Chondrocyte (in vitro differentiated cells): ENCODE results near the gene RPS17. TPM values are rescaled to one million over a fixed set of nuclear protein-coding genes. Genes with fewer than 3 reads are reported as not detected.
"Not testable (repeated sequence)": the region's sequence is repeated elsewhere in the genome, so short reads cannot be mapped to it uniquely, and the experiment has no call there.

Experiments used
- DNase-seq: peaks from one replicate; pipeline ENCODE4 v3.0.0; 2021; ENCODE audit warnings: mixed read lengths, low spot score
- H3K27ac Mint-ChIP-seq: one replicate; pipeline ENCODE4 v1.8.0; 2021; ENCODE audit warnings: mild to moderate bottlenecking, moderate library complexity, mixed read lengths; ENCODE audit not compliant: unreplicated experiment
- H3K27me3 Mint-ChIP-seq: 2 replicates; pipeline ENCODE4 v1.8.0; 2021; ENCODE audit warnings: low read depth, mixed read lengths
- H3K36me3 Mint-ChIP-seq: 2 replicates; pipeline ENCODE4 v1.8.0; 2021; ENCODE audit warnings: low read depth, mixed read lengths
- H3K4me1 Mint-ChIP-seq: 2 replicates; pipeline ENCODE4 v1.8.0; 2021; ENCODE audit warnings: low read depth, mild to moderate bottlenecking, mixed read lengths
- H3K4me3 Mint-ChIP-seq: one replicate; pipeline ENCODE4 v1.8.0; 2021; ENCODE audit warnings: mild to moderate bottlenecking, moderate library complexity, mixed read lengths; ENCODE audit not compliant: unreplicated experiment
- H3K9me3 Mint-ChIP-seq: 2 replicates; pipeline ENCODE4 v1.8.0; 2021; ENCODE audit warnings: low read depth, mixed read lengths
- CTCF ChIP-seq: fragments of 200-600 bp; sonication (generic); IDR thresholded peaks from 2 replicates; pipeline ENCODE4 v1.5.0; 2021; ENCODE audit warnings: antibody characterized with exemption, mild to moderate bottlenecking, moderate library complexity
- total RNA-seq: library from RNA; stranded (reverse); gene quantifications from 3 replicates; pipeline ENCODE4 v1.2.1, GENCODE V29; 2021

The RPS17 gene
- total RNA-seq, 1 donor from 2014 or later, result 1,001 TPM

- TF ChIP-seq CTCF, result no peak
- peak overlapping the region; percentile 54 for H3K27ac Mint-ChIP-seq
- H3K27me3 Mint-ChIP-seq, result no peaks in the 10 kb centered on the region
- no peaks in the 10 kb centered on the region for H3K9me3 Mint-ChIP-seq
- H3K4me3 Mint-ChIP-seq, result no peak overlapping the region
- DNase-seq, result no peak
- peaks cover 39% of the 10 kb centered on the region for H3K4me1 Mint-ChIP-seq
- peaks cover 34% of the 10 kb centered on the region for H3K36me3 Mint-ChIP-seq
Measured at GRCh38 chr15:82536409-82537350, 3.6 kb downstream of the RPS17 start.

GRCh38 chr15:82535566-82536408 is 4.5 kb downstream of the RPS17 start:
- Mint-ChIP-seq H3K27ac (no peak overlapping the region), H3K36me3 (peaks cover 34% of the 10 kb centered on the region), H3K9me3 (no peaks in the 10 kb centered on the region), H3K4me1 (peaks cover 35% of the 10 kb centered on the region), H3K27me3 (no peaks in the 10 kb centered on the region), H3K4me3 (no peak overlapping the region)
- TF ChIP-seq CTCF, result no peak
- no peak for DNase-seq

GRCh38 chr15:82535151-82535550 is 5.1 kb downstream of the RPS17 start:
- Mint-ChIP-seq H3K4me1 (peaks cover 35% of the 10 kb centered on the region), H3K36me3 (peaks cover 34% of the 10 kb centered on the region)
- not testable (repeated sequence) for DNase-seq, H3K27ac Mint-ChIP-seq, H3K4me3 Mint-ChIP-seq, H3K9me3 Mint-ChIP-seq, H3K27me3 Mint-ChIP-seq

GRCh38 chr15:82534457-82534861 is 5.8 kb downstream of the RPS17 start:
- not testable (repeated sequence) for H3K9me3 Mint-ChIP-seq
- peaks cover 34% of the 10 kb centered on the region for H3K36me3 Mint-ChIP-seq

GRCh38 chr15:82533801-82534200 is 6.5 kb downstream of the RPS17 start:
- H3K27me3 Mint-ChIP-seq, result no peaks in the 10 kb centered on the region
- peaks cover 29% of the 10 kb centered on the region for H3K36me3 Mint-ChIP-seq
- no peak for DNase-seq
- TF ChIP-seq CTCF, result no peak
- H3K27ac Mint-ChIP-seq, result peak overlapping the region; percentile 55
- H3K4me1 Mint-ChIP-seq, result peaks cover 26% of the 10 kb centered on the region
- no peak overlapping the region for H3K4me3 Mint-ChIP-seq
- H3K9me3 Mint-ChIP-seq, result no peaks in the 10 kb centered on the region

More at GRCh38 chr15:82534457-82534861, 5.8 kb downstream of the RPS17 start:
- Mint-ChIP-seq H3K4me1 (peaks cover 32% of the 10 kb centered on the region), H3K27ac (peak overlapping the region; percentile 55)
- not testable (repeated sequence) for H3K27me3 Mint-ChIP-seq, H3K4me3 Mint-ChIP-seq, DNase-seq

GRCh38 chr15:82532991-82533481 is 7.2 kb downstream of the RPS17 start:
- H3K9me3 Mint-ChIP-seq, result no peaks in the 10 kb centered on the region
- H3K27ac Mint-ChIP-seq, result peak overlapping the region; percentile 12
- H3K36me3 Mint-ChIP-seq, result peaks cover 28% of the 10 kb centered on the region
- TF ChIP-seq CTCF, result no peak
- no peak for DNase-seq
- no peak overlapping the region for H3K4me3 Mint-ChIP-seq
- peaks cover 18% of the 10 kb centered on the region for H3K4me1 Mint-ChIP-seq
- H3K27me3 Mint-ChIP-seq, result no peaks in the 10 kb centered on the region
